Stimulated activated CD8-positive, alpha-beta memory T cell treated with anti-CD3 and anti-CD28 coated beads, Interleukin-7, amount 100 ng/mL, for 24 hours (primary cell): ENCODE measurements around the gene SMR3A.

Source experiments
- DNase-seq: peaks from one replicate; pipeline ENCODE4 v3.0.0-alpha.2; 2020; ENCODE audit warnings: low read depth

SMR3A gene

GRCh38 chr4:70360460-70360859, at the start of gene SMR3A:
TSS of gene SMR3A (plus strand) at chr4:70360760. CDS start at chr4:70362116, 1,356 bp downstream.
- no peak for DNase-seq

- no peak for DNase-seq
Measured at GRCh38 chr4:70313736-70314135, 46.8 kb upstream of the SMR3A start.

- no peak for DNase-seq
Measured at GRCh38 chr4:70315928-70316327, 44.6 kb upstream of the SMR3A start.

GRCh38 chr4:70326052-70326451, 34.5 kb upstream of the SMR3A start:
- DNase-seq, result no peak

GRCh38 chr4:70334681-70335080, 25.9 kb upstream of the SMR3A start, which contains the start of gene CABS1:
TSS of gene CABS1 (plus strand) at chr4:70334981. CDS start at chr4:70335040, 59 bp downstream.
- no peak for DNase-seq

GRCh38 chr4:70336043-70336442, 24.5 kb upstream of the SMR3A start:
- no peak for DNase-seq

- no peak for DNase-seq
Measured at GRCh38 chr4:70337886-70338420, 22.6 kb upstream of the SMR3A start.

- DNase-seq, result no peak
Measured at GRCh38 chr4:70356185-70356584, 4.4 kb upstream of the SMR3A start.

- DNase-seq, result no peak
Measured at GRCh38 chr4:70359115-70359661, 1.4 kb upstream of the SMR3A start.

GRCh38 chr4:70364002-70364401, 3.4 kb downstream of the SMR3A start:
- DNase-seq, result no peak

GRCh38 chr4:70365479-70365878, 4.9 kb downstream of the SMR3A start:
- no peak for DNase-seq

- DNase-seq, result no peak
Measured at GRCh38 chr4:70367813-70368212, 7.3 kb downstream of the SMR3A start.

GRCh38 chr4:70371987-70372386, 11.4 kb downstream of the SMR3A start:
- no peak for DNase-seq

- DNase-seq, result no peak
Measured at GRCh38 chr4:70372760-70373159, 12.2 kb downstream of the SMR3A start.

- DNase-seq, result no peak
Measured at GRCh38 chr4:70380578-70380977, 20.0 kb downstream of the SMR3A start.

GRCh38 chr4:70382691-70383181, 22.2 kb downstream of the SMR3A start, which contains the start of gene SMR3B:
TSS of gene SMR3B (plus strand) at chr4:70383131. CDS start at chr4:70384511, 1,380 bp downstream.
- DNase-seq, result no peak

GRCh38 chr4:70392057-70392776, 31.7 kb downstream of the SMR3A start:
- DNase-seq, result no peak

- no peak for DNase-seq
Measured at GRCh38 chr4:70397580-70397979, 37.0 kb downstream of the SMR3A start, which contains the start of gene OPRPN. TSS of gene OPRPN (plus strand) at chr4:70397940. CDS start at chr4:70399286, 1,346 bp downstream.

GRCh38 chr4:70399319-70399718, 38.8 kb downstream of the SMR3A start:
- DNase-seq, result no peak

GRCh38 chr4:70402762-70403161, 42.2 kb downstream of the SMR3A start:
- DNase-seq, result no peak

- DNase-seq, result no peak
Measured at GRCh38 chr4:70405765-70406164, 45.2 kb downstream of the SMR3A start.
